ENCODE results near the gene MBOAT2.
"Not testable (repeated sequence)": the region's sequence is repeated elsewhere in the genome, so short reads cannot be mapped to it uniquely, and the experiment has no call there.

MBOAT2 gene

GRCh38 chr2:9003616-9004337 is at the start of gene MBOAT2:
Gene MBOAT2, minus strand, starts transcription at chr2:9003684. Its CDS starts 70 bp downstream, at chr2:9003614.
- H3K27ac ChIP-seq (ENCODE audit: low read depth, low read length) = peak within 1 kb of the TSS; percentile 57
- H3K4me3 ChIP-seq (ENCODE audit: low read depth, low read length) = peak within 1 kb of the TSS; percentile 92
- no peaks in the 10 kb centered on the region for H3K36me3 ChIP-seq (ENCODE audit: insufficient read depth, low read length)
- H3K79me2 ChIP-seq (ENCODE audit: control insufficient read depth, insufficient read depth, low read length, unreplicated experiment) = peaks cover 46% of the 10 kb centered on the region
- H3K4me1 ChIP-seq (ENCODE audit: control insufficient read depth, insufficient read depth, low read length, unreplicated experiment) = peaks cover 28% of the 10 kb centered on the region
- peak within 1 kb of the TSS; percentile 53 for H2AFZ ChIP-seq (ENCODE audit: low read length, unreplicated experiment)
- no peaks in the 10 kb centered on the region for H3K27me3 ChIP-seq (ENCODE audit: insufficient read depth, low read length)

- H3K4me3 ChIP-seq (ENCODE audit: low read depth, low read length) = no peak overlapping the region
- no peaks in the 10 kb centered on the region for H3K27me3 ChIP-seq (ENCODE audit: insufficient read depth, low read length)
- no peaks in the 10 kb centered on the region for H3K79me2 ChIP-seq (ENCODE audit: control insufficient read depth, insufficient read depth, low read length, unreplicated experiment)
- no peaks in the 10 kb centered on the region for H3K36me3 ChIP-seq (ENCODE audit: insufficient read depth, low read length)
- no peak overlapping the region for H2AFZ ChIP-seq (ENCODE audit: low read length, unreplicated experiment)
- H3K27ac ChIP-seq (ENCODE audit: low read depth, low read length) = no peak overlapping the region; the same call in 1 of the 2 replicates
- peaks cover 24% of the 10 kb centered on the region for H3K4me1 ChIP-seq (ENCODE audit: control insufficient read depth, insufficient read depth, low read length, unreplicated experiment)
Observed at GRCh38 chr2:9052821-9053533, 49.5 kb upstream of the MBOAT2 start.

GRCh38 chr2:9051451-9051850 is 48.0 kb upstream of the MBOAT2 start:
- H3K4me3 ChIP-seq (ENCODE audit: low read depth, low read length); H3K79me2 ChIP-seq (ENCODE audit: control insufficient read depth, insufficient read depth, low read length, unreplicated experiment); H2AFZ ChIP-seq (ENCODE audit: low read length, unreplicated experiment); H3K27me3 ChIP-seq (ENCODE audit: insufficient read depth, low read length); H3K36me3 ChIP-seq (ENCODE audit: insufficient read depth, low read length); H3K27ac ChIP-seq (ENCODE audit: low read depth, low read length): not testable (repeated sequence)
- H3K4me1 ChIP-seq (ENCODE audit: control insufficient read depth, insufficient read depth, low read length, unreplicated experiment) = peaks cover 19% of the 10 kb centered on the region

GRCh38 chr2:9050122-9050809 is 46.8 kb upstream of the MBOAT2 start:
- Histone ChIP-seq H3K4me3 (ENCODE audit: low read depth, low read length) (no peak overlapping the region), H3K4me1 (ENCODE audit: control insufficient read depth, insufficient read depth, low read length, unreplicated experiment) (peaks cover 19% of the 10 kb centered on the region), H2AFZ (ENCODE audit: low read length, unreplicated experiment) (no peak overlapping the region), H3K36me3 (ENCODE audit: insufficient read depth, low read length) (no peaks in the 10 kb centered on the region), H3K27ac (ENCODE audit: low read depth, low read length) (no peak overlapping the region), H3K79me2 (ENCODE audit: control insufficient read depth, insufficient read depth, low read length, unreplicated experiment) (no peaks in the 10 kb centered on the region), H3K27me3 (ENCODE audit: insufficient read depth, low read length) (no peaks in the 10 kb centered on the region)

GRCh38 chr2:9045595-9045994 is 42.1 kb upstream of the MBOAT2 start:
- H3K4me1 ChIP-seq (ENCODE audit: control insufficient read depth, insufficient read depth, low read length, unreplicated experiment) = no peaks in the 10 kb centered on the region
- H3K79me2 ChIP-seq (ENCODE audit: control insufficient read depth, insufficient read depth, low read length, unreplicated experiment) = no peaks in the 10 kb centered on the region
- H3K36me3 ChIP-seq (ENCODE audit: insufficient read depth, low read length) = no peaks in the 10 kb centered on the region
- H3K27me3 ChIP-seq (ENCODE audit: insufficient read depth, low read length) = no peaks in the 10 kb centered on the region
- H3K4me3 ChIP-seq (ENCODE audit: low read depth, low read length) = no peak overlapping the region
- H3K27ac ChIP-seq (ENCODE audit: low read depth, low read length) = no peak overlapping the region
- no peak overlapping the region for H2AFZ ChIP-seq (ENCODE audit: low read length, unreplicated experiment)

GRCh38 chr2:9043491-9043890 is 40.0 kb upstream of the MBOAT2 start:
- H2AFZ ChIP-seq (ENCODE audit: low read length, unreplicated experiment); H3K27me3 ChIP-seq (ENCODE audit: insufficient read depth, low read length); H3K79me2 ChIP-seq (ENCODE audit: control insufficient read depth, insufficient read depth, low read length, unreplicated experiment); H3K27ac ChIP-seq (ENCODE audit: low read depth, low read length); H3K4me1 ChIP-seq (ENCODE audit: control insufficient read depth, insufficient read depth, low read length, unreplicated experiment); H3K36me3 ChIP-seq (ENCODE audit: insufficient read depth, low read length); H3K4me3 ChIP-seq (ENCODE audit: low read depth, low read length): not testable (repeated sequence)

- H2AFZ ChIP-seq (ENCODE audit: low read length, unreplicated experiment) = no peak overlapping the region
- no peak overlapping the region for H3K27ac ChIP-seq (ENCODE audit: low read depth, low read length)
- peaks cover 4% of the 10 kb centered on the region for H3K4me1 ChIP-seq (ENCODE audit: control insufficient read depth, insufficient read depth, low read length, unreplicated experiment)
- no peaks in the 10 kb centered on the region for H3K36me3 ChIP-seq (ENCODE audit: insufficient read depth, low read length)
- H3K4me3 ChIP-seq (ENCODE audit: low read depth, low read length) = no peak overlapping the region
- no peaks in the 10 kb centered on the region for H3K27me3 ChIP-seq (ENCODE audit: insufficient read depth, low read length)
- no peaks in the 10 kb centered on the region for H3K79me2 ChIP-seq (ENCODE audit: control insufficient read depth, insufficient read depth, low read length, unreplicated experiment)
Observed at GRCh38 chr2:9037166-9037565, 33.7 kb upstream of the MBOAT2 start.

- no peak overlapping the region for H3K4me3 ChIP-seq (ENCODE audit: low read depth, low read length)
- no peaks in the 10 kb centered on the region for H3K27me3 ChIP-seq (ENCODE audit: insufficient read depth, low read length)
- peaks cover 17% of the 10 kb centered on the region for H3K4me1 ChIP-seq (ENCODE audit: control insufficient read depth, insufficient read depth, low read length, unreplicated experiment)
- no peaks in the 10 kb centered on the region for H3K79me2 ChIP-seq (ENCODE audit: control insufficient read depth, insufficient read depth, low read length, unreplicated experiment)
- H3K36me3 ChIP-seq (ENCODE audit: insufficient read depth, low read length) = no peaks in the 10 kb centered on the region
- H2AFZ ChIP-seq (ENCODE audit: low read length, unreplicated experiment) = no peak overlapping the region
- no peak overlapping the region for H3K27ac ChIP-seq (ENCODE audit: low read depth, low read length)
Observed at GRCh38 chr2:9033385-9034168, 30.1 kb upstream of the MBOAT2 start.

GRCh38 chr2:9032536-9033255 is 29.2 kb upstream of the MBOAT2 start:
- H3K4me1 ChIP-seq (ENCODE audit: control insufficient read depth, insufficient read depth, low read length, unreplicated experiment) = peaks cover 17% of the 10 kb centered on the region
- no peak overlapping the region for H2AFZ ChIP-seq (ENCODE audit: low read length, unreplicated experiment)
- H3K79me2 ChIP-seq (ENCODE audit: control insufficient read depth, insufficient read depth, low read length, unreplicated experiment) = no peaks in the 10 kb centered on the region
- H3K27ac ChIP-seq (ENCODE audit: low read depth, low read length) = no peak overlapping the region
- H3K27me3 ChIP-seq (ENCODE audit: insufficient read depth, low read length) = no peaks in the 10 kb centered on the region
- H3K4me3 ChIP-seq (ENCODE audit: low read depth, low read length) = no peak overlapping the region
- no peaks in the 10 kb centered on the region for H3K36me3 ChIP-seq (ENCODE audit: insufficient read depth, low read length)

GRCh38 chr2:9032121-9032520 is 28.6 kb upstream of the MBOAT2 start:
- Histone ChIP-seq H3K79me2 (ENCODE audit: control insufficient read depth, insufficient read depth, low read length, unreplicated experiment) (no peaks in the 10 kb centered on the region), H3K36me3 (ENCODE audit: insufficient read depth, low read length) (no peaks in the 10 kb centered on the region), H3K4me3 (ENCODE audit: low read depth, low read length) (no peak overlapping the region), H3K27me3 (ENCODE audit: insufficient read depth, low read length) (no peaks in the 10 kb centered on the region), H2AFZ (ENCODE audit: low read length, unreplicated experiment) (no peak overlapping the region), H3K27ac (ENCODE audit: low read depth, low read length) (no peak overlapping the region), H3K4me1 (ENCODE audit: control insufficient read depth, insufficient read depth, low read length, unreplicated experiment) (peaks cover 17% of the 10 kb centered on the region)
